Measurements from ENCODE around the gene EEFSEC. TPM values are rescaled to one million over a fixed set of nuclear protein-coding genes. Genes with fewer than 3 reads are reported as not detected.

The EEFSEC gene
- total RNA-seq, 1 experiment from 2014 or later = 9.5 TPM

- H2BK12ac ChIP-seq (ENCODE audit: insufficient read length, low read depth, low read length) = no peak overlapping the region
- H3T11ph ChIP-seq (ENCODE audit: low read length) = no peak overlapping the region
- no peak overlapping the region for H2AK5ac ChIP-seq (ENCODE audit: insufficient read length, low read length)
- H4K5ac ChIP-seq (ENCODE audit: insufficient read length, low read depth, low read length) = no peak overlapping the region
- H2BK20ac ChIP-seq (ENCODE audit: low read depth, low read length, poor library complexity, severe bottlenecking) = no peak overlapping the region
- Mint-ChIP-seq H3K4me3 (no peak overlapping the region), H3K27ac (no peak overlapping the region), H3K36me3 (ENCODE audit: insufficient read depth in 1 of 3, low read depth in 3 of 3) (peaks cover 0 to 8% (median 0%) of the 10 kb centered on the region in 3 experiments; a peak in 2 of 7 replicates), H3K4me1 (peaks cover 14 to 24% of the 10 kb centered on the region in 2 experiments), H3K27me3 (ENCODE audit: low read depth) (no peaks in the 10 kb centered on the region), H3K9me3 (no peaks in the 10 kb centered on the region)
- H3K9me3 ChIP-seq (ENCODE audit: control insufficient read depth, low read depth, low read length) = no peaks in the 10 kb centered on the region
- no peak overlapping the region for H3K4ac ChIP-seq (ENCODE audit: low read depth, low read length)
- no peaks in the 10 kb centered on the region for H3K79me2 ChIP-seq (ENCODE audit: insufficient read depth, low read length)
- H3K4me1 ChIP-seq (ENCODE audit: insufficient read depth, low read length) = no peaks in the 10 kb centered on the region; the same call in 1 of the 2 replicates
- H3K18ac ChIP-seq (ENCODE audit: insufficient read length, low read depth, low read length) = no peak overlapping the region
- no peak for TF ChIP-seq CTCF (conservative IDR thresholded peaks at IDR 0.05)
- no peak overlapping the region; the same call in 1 of the 2 replicates for H3K14ac ChIP-seq (ENCODE audit: insufficient read depth, low read length)
- DNase-seq = no peak
- no peaks in the 10 kb centered on the region for H3K27me3 ChIP-seq (ENCODE audit: insufficient read depth, low read length)
- H3K56ac ChIP-seq (ENCODE audit: insufficient read length, low read depth, low read length) = no peak overlapping the region
- no peak overlapping the region for H3K23ac ChIP-seq (ENCODE audit: insufficient read length, low read depth, low read length)
- no peak overlapping the region for H3K27ac ChIP-seq (ENCODE audit: insufficient read length, low read depth, low read length)
- no peak overlapping the region for H2BK120ac ChIP-seq (ENCODE audit: low read depth, low read length, poor library complexity, severe bottlenecking)
- no CpG with 5 or more reads among the region's 12 CpGs for WGBS (ENCODE audit: extremely low coverage, insufficient read length, low lambda C conversion rate)
- no peak overlapping the region for H3K9ac ChIP-seq (ENCODE audit: extremely low read depth, insufficient read length, low read length)
- no peaks in the 10 kb centered on the region for H3K23me2 ChIP-seq (ENCODE audit: insufficient read length, low read depth, low read length, poor library complexity, severe bottlenecking)
- H4K20me1 ChIP-seq (ENCODE audit: control insufficient read depth, insufficient read depth, insufficient read length) = no peaks in the 10 kb centered on the region
- no peak overlapping the region for H2BK15ac ChIP-seq (ENCODE audit: low read depth, low read length)
- H2BK5ac ChIP-seq (ENCODE audit: insufficient read length, low read length) = no peak overlapping the region
- no peak overlapping the region for H4K91ac ChIP-seq (ENCODE audit: insufficient read length, low read depth, low read length)
- no peak overlapping the region for H2AFZ ChIP-seq (ENCODE audit: low read length)
- no peaks in the 10 kb centered on the region for H3K79me1 ChIP-seq (ENCODE audit: insufficient read depth, low read depth, low read length, poor library complexity, severe bottlenecking)
- no peak overlapping the region for H3K4me2 ChIP-seq (ENCODE audit: insufficient read depth, insufficient read length, low read length)
- H4K8ac ChIP-seq (replicated peaks; ENCODE audit: insufficient read length, low read depth, low read length) = no peak overlapping the region
Observed at GRCh38 chr3:128349963-128350599, 196.8 kb downstream of the EEFSEC start.
